ACC112 (cell line): ENCODE data around the gene MED7.
A peak's percentile ranks its signal among the peaks of the same experiment; 100 is the strongest.
"Not testable (repeated sequence)": the region's sequence is repeated elsewhere in the genome, so short reads cannot be mapped to it uniquely, and the experiment has no call there.

ENCODE experiments used
- H2AFZ ChIP-seq: fragments of 200-600 bp; sonication (generic); one replicate; pipeline ENCODE4 v1.6.0; 2017; ENCODE audit warnings: antibody characterized with exemption, low read length; ENCODE audit not compliant: unreplicated experiment
- H3K27ac ChIP-seq: fragments of 200-600 bp; sonication (generic); 2 replicates; pipeline ENCODE4 v1.5.1; 2014; ENCODE audit warnings: low read depth, mild to moderate bottlenecking, antibody characterized with exemption, low read length, moderate library complexity
- H3K27me3 ChIP-seq: fragments of 200-600 bp; sonication (generic); 2 replicates; pipeline ENCODE4 v1.6.1; 2014; ENCODE audit warnings: mild to moderate bottlenecking, antibody characterized with exemption, low read length, moderate library complexity, mixed read lengths; ENCODE audit not compliant: insufficient read depth
- H3K36me3 ChIP-seq: fragments of 200-600 bp; sonication (generic); 2 replicates; pipeline ENCODE4 v1.6.1; 2016; ENCODE audit warnings: mild to moderate bottlenecking, antibody characterized with exemption, low read length, moderate library complexity, mixed read lengths; ENCODE audit not compliant: insufficient read depth
- H3K4me1 ChIP-seq: fragments of 200-600 bp; sonication (generic); one replicate; pipeline ENCODE4 v1.6.1; 2016; ENCODE audit warnings: low read length, mixed read lengths; ENCODE audit not compliant: insufficient read depth, unreplicated experiment, control insufficient read depth
- H3K4me3 ChIP-seq: fragments of 200-600 bp; sonication (generic); 2 replicates; pipeline ENCODE4 v1.5.1; 2014; ENCODE audit warnings: mild to moderate bottlenecking, low read depth, low read length
- H3K79me2 ChIP-seq: fragments of 200-600 bp; sonication (generic); one replicate; pipeline ENCODE4 v1.6.0; 2016; ENCODE audit warnings: low read length; ENCODE audit not compliant: control insufficient read depth, unreplicated experiment, insufficient read depth

MED7 gene

DNA sequence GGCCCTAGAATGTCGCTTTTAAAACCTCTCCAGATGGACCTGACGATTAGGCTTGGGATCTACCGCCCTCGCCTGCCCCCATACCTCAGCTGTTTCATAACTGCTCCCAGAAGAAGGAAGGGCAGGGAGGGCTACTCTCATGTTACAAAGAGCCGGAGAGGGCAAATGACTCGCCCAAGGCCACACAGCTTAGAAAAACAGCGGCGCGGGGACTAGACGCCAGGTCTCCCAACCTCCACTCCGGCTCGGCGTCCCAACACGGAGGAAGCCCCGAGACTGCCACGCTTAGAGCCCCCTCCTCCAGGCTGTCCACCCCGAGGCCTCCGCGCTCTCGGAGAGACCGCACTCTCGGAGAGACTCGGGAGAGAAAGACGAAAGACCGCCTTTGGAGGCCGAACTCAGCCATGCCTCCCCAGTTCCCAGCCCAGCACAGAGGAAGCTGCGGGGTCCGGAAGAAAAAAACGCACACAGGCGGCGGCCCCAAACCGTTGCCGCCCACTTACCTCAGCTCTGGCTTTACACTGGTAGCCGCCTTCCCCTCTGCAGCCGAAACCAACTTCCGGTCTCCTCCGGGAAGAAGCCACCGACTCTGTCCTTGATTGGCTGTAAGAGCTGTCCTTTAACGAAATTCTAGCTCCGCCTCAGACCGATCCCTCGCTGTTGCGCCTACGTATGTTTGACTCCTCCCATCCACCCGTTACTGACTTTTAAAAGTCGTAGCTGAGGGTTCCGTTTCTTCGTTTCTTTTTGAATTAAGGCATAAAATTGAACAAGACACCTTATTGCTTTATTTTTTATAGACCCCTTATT lies at the start of gene MED7:
Gene MED7 (minus strand): TSS at position 549 of the 810 bp plus-strand sequence. CDS start 3,434 bp downstream, outside the sequence.
- Histone ChIP-seq H2AFZ (peak within 1 kb of the TSS; percentile 94), H3K36me3 (peaks cover 16% of the 10 kb centered on the region), H3K27ac (peak within 1 kb of the TSS; percentile 53), H3K79me2 (peaks cover 37% of the 10 kb centered on the region), H3K4me3 (peak within 1 kb of the TSS; percentile 86), H3K4me1 (peaks cover 9% of the 10 kb centered on the region), H3K27me3 (no peaks in the 10 kb centered on the region)

DNA sequence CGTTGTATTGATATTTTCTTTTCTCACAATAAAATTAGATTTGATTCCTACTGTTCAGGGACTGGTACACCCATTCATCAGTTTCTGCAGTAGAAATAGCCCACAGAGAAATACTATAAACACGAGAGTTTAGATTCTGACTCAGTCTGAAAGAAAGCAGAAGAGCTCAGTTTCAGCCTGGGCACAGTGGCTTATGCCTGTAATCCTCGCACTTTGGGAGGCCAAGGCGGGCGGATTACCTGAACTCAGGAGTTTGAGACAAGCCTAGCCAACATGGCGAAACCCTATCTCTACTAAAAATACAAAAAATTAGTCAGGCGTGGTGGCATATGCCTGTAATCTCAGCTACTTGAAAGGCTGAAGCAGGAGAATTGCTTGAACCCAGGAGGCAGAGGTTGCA lies 46.6 kb upstream of the MED7 start:
- H3K27me3 ChIP-seq: peaks cover 64% of the 10 kb centered on the region
- H3K4me3 ChIP-seq: no peak overlapping the region
- no peaks in the 10 kb centered on the region for H3K4me1 ChIP-seq
- no peak overlapping the region for H2AFZ ChIP-seq
- no peaks in the 10 kb centered on the region for H3K36me3 ChIP-seq
- H3K27ac ChIP-seq: no peak overlapping the region
- no peaks in the 10 kb centered on the region for H3K79me2 ChIP-seq

- no peaks in the 10 kb centered on the region for H3K4me1 ChIP-seq
- no peaks in the 10 kb centered on the region for H3K79me2 ChIP-seq
- H3K27me3 ChIP-seq: peaks cover 64% of the 10 kb centered on the region
- H3K36me3 ChIP-seq: no peaks in the 10 kb centered on the region
- no peak overlapping the region for H3K27ac ChIP-seq
- H3K4me3 ChIP-seq: no peak overlapping the region
- H2AFZ ChIP-seq: no peak overlapping the region
These were observed 45.6 kb upstream of the MED7 start for GRCh38 chr5:157188270-157188669.

DNA sequence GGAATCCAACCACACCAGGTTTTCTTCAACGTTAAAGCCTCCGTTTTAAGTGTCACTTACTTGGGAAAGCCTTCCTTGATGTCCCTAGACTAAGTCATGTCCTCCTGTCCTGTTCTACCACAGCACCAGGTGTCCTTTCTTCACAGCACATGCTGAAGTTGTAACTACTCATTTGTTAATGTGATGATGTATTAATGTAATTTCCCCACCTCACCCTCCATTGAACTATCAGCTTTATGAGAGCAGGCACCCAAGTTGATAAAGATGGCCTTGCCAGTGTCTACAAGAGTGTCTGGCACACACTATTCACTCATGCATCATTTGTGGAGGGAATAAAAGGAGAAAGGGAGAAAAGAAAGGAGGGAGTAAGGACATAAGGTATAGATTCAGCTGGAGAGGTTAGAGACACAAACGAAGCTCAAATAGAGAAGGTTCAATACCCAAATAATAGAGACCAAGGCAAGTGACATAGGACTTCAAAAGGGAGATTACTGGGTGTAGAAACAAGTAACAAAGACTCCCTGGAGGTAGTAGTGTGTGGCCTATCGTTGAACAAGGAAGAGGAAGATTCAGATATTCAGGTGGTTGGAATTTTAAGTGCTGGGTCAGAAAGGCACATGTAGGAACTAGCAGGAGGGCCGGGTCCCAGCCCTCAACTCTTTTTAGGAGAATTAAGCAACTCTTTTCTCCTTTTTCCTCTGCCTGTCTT lies 44.5 kb upstream of the MED7 start:
- no peaks in the 10 kb centered on the region for H3K4me1 ChIP-seq

DNA sequence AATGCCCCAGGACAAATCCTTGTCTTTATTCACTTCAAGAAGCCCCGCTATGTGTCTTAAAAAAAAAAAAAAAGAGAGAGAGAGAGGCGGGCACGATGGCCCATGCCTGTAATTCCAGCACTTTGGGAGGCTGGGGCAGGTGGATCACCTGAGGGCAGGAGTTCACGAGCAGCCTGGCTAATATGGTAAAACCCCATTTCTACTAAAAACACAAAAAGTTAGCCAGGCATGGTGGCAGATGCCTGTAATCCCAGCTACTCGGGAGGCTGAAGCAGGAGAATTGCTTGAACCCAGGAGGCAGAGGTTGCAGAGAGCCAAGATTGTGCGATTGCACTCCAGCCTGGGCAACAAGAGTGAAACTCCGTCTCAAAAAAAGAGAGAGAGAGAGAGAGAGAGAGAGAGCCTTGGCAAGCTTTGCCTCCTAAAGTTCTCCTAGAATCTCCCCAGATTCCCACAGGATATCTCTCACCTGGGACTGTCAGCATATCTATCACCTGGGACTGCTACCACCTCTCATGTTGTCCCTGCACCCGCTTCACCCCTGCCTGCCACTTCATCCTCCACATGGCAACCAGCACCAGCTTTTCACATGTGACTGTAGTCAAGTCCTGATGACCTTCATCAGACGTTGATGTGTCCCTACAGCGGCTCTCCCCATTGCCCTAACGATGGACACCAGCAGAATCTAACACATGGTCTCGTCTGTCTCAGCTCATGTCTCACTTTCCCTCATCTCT lies 43.8 kb upstream of the MED7 start:
- no peaks in the 10 kb centered on the region for H3K4me1 ChIP-seq
- H3K4me3 ChIP-seq: no peak overlapping the region
- no peaks in the 10 kb centered on the region for H3K79me2 ChIP-seq
- H2AFZ ChIP-seq: no peak overlapping the region
- peaks cover 65% of the 10 kb centered on the region for H3K27me3 ChIP-seq
- H3K36me3 ChIP-seq: no peaks in the 10 kb centered on the region
- no peak overlapping the region for H3K27ac ChIP-seq

More for the DNA sequence above, 44.5 kb upstream of the MED7 start:
- Histone ChIP-seq H3K36me3 (no peaks in the 10 kb centered on the region), H3K4me3 (no peak overlapping the region), H3K27me3 (peaks cover 65% of the 10 kb centered on the region), H3K79me2 (no peaks in the 10 kb centered on the region), H2AFZ (no peak overlapping the region), H3K27ac (no peak overlapping the region)

DNA sequence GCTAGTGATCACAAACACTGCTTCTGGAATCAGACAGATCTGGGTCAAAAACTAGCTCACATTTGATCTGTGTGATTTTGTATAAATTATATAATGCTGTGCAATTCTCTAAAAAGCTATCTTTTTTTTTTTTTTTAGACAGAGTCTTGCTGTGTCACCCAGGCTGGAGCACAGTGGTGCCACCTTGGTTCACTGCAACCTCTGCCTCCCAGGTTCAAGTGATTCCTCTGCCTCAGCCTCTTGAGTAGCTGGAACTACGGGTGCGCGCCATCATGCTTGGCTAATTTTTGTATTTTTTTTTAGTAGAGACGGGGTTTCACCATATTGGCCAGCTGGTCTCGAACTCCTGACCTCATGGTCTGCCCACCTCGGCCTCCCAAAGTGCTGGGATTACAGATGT lies 42.5 kb upstream of the MED7 start:
- H2AFZ ChIP-seq, H3K27ac ChIP-seq, H3K4me1 ChIP-seq, H3K79me2 ChIP-seq, H3K4me3 ChIP-seq, H3K36me3 ChIP-seq: not testable (repeated sequence)
- peaks cover 68% of the 10 kb centered on the region for H3K27me3 ChIP-seq

- no peaks in the 10 kb centered on the region for H3K4me1 ChIP-seq
- H3K4me3 ChIP-seq: no peak overlapping the region
- H2AFZ ChIP-seq: no peak overlapping the region
- H3K79me2 ChIP-seq: no peaks in the 10 kb centered on the region
- no peak overlapping the region for H3K27ac ChIP-seq
- H3K27me3 ChIP-seq: peaks cover 67% of the 10 kb centered on the region
- H3K36me3 ChIP-seq: no peaks in the 10 kb centered on the region
These were observed 41.5 kb upstream of the MED7 start for GRCh38 chr5:157184117-157184670.

- peaks cover 59% of the 10 kb centered on the region for H3K27me3 ChIP-seq
- H2AFZ ChIP-seq: no peak overlapping the region
- H3K36me3 ChIP-seq: no peaks in the 10 kb centered on the region
- no peak overlapping the region for H3K27ac ChIP-seq
- H3K4me1 ChIP-seq: no peaks in the 10 kb centered on the region
- no peak overlapping the region for H3K4me3 ChIP-seq
- no peaks in the 10 kb centered on the region for H3K79me2 ChIP-seq
These were observed 39.6 kb upstream of the MED7 start for GRCh38 chr5:157182143-157182757.

- H3K36me3 ChIP-seq: no peaks in the 10 kb centered on the region
- H3K4me1 ChIP-seq: no peaks in the 10 kb centered on the region
- H3K79me2 ChIP-seq: no peaks in the 10 kb centered on the region
- peaks cover 61% of the 10 kb centered on the region for H3K27me3 ChIP-seq
- no peak within 1 kb of the TSS for H3K4me3 ChIP-seq
- H3K27ac ChIP-seq: no peak within 1 kb of the TSS
- no peak within 1 kb of the TSS for H2AFZ ChIP-seq
These were observed 38.0 kb upstream of the MED7 start, which contains the start of gene ITK for GRCh38 chr5:157180374-157181264. Gene ITK, plus strand, starts transcription at chr5:157180840. Its CDS starts 138 bp downstream, at chr5:157180978.
